ENCODE results near the gene FARS2. TPM values are rescaled to one million over a fixed set of nuclear protein-coding genes. Genes with fewer than 3 reads are reported as not detected.

FARS2 gene
- total RNA-seq, 1 donor from 2014 or later = 22.0 TPM

DNA sequence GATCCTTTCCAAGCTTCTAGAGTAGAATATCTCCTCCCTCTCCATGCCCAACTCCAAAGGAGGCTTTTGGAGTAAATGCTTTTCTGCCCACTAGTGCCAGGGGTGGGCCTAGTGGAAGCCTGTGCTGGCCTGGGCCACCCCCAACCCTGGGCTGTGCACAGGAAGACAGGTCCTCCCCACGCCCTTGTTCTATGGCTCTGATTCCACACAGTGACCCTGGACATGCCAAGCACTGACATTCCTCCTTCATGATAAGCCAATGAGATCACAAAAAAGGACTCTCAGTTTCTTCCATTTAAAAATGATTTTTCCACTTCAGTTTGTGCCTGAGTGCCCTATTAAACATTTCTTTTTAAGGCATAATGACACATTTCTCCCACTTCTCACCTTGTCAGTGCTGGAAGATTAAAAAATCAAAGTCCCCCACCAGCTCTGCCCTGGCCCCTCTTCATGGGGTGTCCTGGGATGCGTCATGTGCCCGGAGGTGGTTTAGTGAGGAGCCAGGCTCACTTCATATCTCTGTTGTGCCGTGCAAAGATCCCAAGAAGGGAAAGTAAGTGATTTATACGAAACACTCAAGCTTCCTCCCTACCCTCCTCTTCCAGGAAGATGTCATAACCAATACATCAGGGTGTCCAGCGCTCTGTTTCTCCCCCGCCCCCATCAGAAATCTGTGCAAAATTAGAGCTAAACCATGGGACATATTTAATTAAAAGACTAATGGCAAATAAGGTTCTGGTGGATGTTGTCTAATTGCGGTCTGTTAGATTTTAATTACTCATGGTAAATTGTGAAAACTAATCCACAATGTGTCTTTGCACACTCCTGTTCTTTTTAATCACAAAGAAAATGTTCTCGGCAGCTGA lies 490.4 kb downstream of the FARS2 start:
- peak in 1 of 2 donors; percentile 14 for DNase-seq (ENCODE audit: low read depth in 2 of 2)

DNA sequence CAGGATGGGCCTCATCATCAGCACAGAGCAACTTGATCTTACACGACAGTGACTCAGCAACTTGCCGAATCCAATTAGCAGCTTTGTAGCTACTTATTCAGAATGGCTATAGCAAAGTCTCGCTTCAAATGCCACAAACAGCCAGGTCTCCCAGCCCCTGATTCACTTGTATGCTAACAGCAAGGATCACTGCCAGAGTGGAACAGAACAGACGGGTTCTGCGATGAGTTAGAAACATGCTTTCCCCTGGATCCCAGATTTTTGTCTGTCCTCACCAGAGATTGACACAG lies 491.0 kb downstream of the FARS2 start:
- peak in 1 of 2 donors; percentile 82 for DNase-seq (ENCODE audit: low read depth in 2 of 2)

DNA sequence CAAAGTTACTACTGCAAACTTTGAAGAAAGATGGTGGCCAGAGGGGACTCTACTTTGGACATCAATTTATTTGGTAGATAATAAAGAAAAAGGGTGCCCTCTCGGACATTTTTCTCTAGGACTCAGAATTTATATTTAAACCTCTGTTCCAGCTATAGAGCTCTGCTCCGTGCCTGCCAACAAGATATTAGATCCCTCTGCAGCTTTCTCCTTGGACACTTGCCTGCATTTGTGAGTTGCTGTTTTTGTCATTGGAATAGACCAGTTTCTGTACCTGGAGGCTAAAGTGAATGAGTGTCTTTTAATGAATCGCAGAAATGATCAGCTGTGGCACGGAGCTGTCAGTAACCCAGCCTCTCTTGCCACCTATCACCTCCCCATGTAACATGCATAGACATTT lies 491.9 kb downstream of the FARS2 start:
- no peak for DNase-seq (ENCODE audit: low read depth in 2 of 2)

DNA sequence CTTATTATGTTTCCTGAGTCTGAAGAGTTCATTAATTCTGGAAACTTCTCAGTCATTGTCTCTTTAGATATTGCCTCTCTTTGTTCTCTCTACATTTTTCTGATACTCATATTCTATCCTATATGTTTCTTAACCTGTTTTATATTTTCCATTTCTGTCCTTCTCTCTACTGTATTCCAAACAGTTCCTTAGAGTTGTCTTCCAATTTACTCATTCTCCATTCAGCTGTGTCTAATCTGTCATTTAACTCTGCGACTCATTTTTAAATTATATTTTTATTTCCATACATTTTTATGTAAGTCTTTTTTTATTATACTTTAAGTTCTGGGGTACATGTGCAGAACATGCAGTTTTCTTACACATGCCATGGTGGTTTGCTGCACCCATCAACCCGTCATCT lies 493.6 kb downstream of the FARS2 start:
- no peak for DNase-seq (ENCODE audit: low read depth in 2 of 2)

DNA sequence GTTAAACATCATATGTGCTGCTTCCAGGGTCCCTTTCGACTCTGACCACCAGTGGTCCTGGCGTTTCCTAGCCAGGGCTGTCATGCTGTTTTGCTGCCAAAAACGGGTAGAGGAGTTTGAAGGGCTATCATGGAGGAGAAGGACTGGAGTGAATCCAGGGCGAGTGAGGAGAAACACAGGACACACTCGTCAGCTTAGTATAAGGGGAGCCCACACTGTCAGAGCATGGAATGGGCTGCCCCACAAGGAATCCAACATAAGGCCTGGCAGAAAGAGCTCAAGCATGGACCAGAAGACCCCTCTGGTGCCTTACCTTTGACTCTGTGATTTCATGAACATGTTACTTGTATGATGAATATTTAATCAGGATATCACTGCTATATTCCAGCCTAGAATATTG lies 498.3 kb downstream of the FARS2 start:
- no peak for DNase-seq (ENCODE audit: low read depth in 2 of 2)

DNA sequence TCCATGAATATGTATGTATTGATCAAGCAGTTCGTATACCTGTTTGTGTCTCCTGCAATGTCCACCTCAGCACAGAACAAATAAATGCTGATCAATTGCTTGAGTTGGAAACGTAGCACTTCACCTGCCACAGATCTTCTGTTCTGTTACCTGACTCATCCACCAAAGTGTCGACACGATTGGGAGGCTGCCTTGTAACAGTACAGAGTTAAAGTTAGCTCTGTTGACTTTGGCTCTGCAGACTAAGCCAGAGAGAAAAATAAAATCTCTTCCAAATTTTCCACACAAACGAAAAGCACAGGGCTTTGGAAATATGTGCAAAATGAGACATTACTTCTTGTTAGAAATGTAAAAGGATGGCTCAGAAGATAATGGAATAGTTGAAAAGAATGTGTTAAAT lies 500.1 kb downstream of the FARS2 start:
- DNase-seq (ENCODE audit: low read depth in 2 of 2) = peak in 1 of 2 donors; percentile 60

DNA sequence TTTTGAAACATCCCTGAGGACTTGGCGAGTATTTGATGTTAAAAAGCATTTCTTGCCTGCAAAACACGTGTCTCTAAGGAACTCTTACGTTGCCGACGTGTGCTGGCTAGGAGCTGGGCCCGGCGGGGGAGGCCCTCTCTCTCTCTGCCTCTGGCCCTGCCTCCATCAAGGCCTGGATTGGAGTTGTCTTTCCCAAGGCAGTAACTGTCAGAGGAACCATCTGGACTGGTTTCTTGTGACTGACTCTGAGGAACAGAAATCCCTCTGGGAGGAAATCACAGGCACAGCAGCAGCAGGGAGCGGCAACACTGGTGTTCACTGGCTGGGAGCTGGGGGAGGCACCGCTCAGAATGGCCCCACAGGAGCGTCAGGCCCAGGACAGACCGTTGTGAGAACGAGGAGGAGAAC lies 501.3 kb downstream of the FARS2 start:
- DNase-seq (ENCODE audit: low read depth in 2 of 2) = no peak

DNA sequence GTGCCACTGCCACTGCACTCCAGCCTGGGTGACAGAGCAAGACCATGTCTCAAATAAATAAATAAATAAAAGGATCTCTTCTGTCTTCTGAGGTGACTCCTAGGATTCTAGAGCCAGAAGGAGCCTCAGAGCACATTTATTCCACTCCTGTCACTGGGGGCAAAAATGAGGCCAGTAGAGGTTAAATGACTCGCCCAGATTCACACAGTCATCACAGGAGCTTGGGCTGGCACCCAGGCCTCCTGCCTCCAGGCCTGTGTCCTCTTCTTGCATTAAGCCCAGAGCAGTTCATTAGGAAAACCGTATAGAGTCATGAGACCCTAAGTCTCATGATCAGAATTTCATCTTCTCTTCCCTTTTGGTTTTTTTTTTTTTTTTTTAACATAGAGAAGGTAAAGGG lies 502.1 kb downstream of the FARS2 start:
- DNase-seq (ENCODE audit: low read depth in 2 of 2) = no peak

DNA sequence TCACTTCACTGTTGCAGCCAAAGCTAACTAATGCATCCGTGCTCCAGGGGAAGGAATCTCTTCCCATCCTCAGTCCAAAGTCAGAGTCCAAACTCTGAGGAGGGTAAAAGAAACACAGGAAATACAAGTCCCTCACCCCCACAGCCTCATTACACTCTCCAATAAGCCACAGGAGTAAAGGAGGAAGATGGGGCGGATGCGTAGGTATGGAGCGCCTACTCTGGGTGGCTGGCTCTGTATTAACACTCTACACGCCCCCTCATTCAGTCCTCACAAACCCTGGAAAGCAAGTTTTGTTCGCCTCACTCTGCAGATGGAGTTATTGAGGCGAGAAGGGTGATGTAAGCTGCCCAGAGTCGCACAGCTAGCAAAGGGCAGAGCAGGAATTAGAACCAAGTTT lies 502.6 kb downstream of the FARS2 start:
- no peak for DNase-seq (ENCODE audit: low read depth in 2 of 2)

DNA sequence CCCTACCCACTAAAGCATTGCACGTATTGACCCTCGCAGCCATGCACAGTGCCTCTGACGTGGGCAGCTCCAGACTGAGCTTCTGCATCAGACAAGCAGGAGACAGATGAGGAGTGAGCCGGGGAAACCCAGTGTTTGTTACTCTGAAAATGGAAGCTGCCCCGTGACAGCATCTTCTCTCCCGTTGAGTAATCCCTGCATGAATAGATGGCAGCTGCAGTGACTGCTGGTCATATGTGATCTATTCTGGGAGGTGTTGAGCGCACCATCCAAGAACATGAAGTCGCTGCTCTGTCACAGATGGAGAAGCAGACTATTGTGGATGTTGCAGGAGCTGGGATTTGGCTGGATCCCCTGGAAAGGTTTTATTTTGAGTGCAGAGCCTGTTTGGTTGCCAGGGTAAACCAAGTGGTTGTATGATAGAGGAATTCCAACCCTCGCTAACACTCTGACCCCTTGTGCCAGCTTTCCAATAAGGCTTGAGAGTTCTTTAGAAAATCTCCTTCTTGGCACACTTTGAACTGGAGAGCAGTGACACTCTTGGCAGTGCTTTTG lies 503.2 kb downstream of the FARS2 start:
- DNase-seq (ENCODE audit: low read depth in 2 of 2) = no peak

DNA sequence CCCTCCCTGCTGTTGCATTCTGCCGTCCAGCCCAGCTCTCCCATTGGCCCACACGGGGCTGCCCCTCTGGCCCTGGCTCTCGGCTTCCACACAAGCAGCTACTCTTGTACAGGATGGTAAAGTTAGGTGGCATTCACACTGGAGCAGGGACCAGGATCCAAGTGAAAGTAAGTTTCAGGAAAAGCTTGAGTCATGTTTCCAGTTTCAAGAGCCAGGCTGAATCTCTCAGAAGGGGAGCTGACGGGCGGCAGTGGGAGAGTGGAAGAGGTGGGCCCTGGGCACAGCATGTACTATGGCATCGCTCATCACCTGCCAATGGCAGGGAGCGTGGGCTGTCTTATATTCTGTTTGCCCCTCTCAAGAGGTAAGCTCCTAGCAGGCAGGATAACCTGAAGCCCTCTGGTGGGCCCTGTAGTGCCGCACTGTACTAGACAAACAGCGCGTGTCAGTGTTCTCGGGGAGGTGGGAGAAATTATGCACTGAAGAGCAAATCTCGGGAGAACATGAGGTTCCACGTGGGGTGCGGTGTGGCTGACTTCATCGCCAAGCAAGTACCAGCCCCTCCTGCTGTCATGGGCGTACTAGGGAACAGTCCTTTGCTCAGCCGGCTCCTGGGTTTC lies 503.9 kb downstream of the FARS2 start:
- peak in 1 of 2 donors; percentile 44 for DNase-seq (ENCODE audit: low read depth in 2 of 2)

DNA sequence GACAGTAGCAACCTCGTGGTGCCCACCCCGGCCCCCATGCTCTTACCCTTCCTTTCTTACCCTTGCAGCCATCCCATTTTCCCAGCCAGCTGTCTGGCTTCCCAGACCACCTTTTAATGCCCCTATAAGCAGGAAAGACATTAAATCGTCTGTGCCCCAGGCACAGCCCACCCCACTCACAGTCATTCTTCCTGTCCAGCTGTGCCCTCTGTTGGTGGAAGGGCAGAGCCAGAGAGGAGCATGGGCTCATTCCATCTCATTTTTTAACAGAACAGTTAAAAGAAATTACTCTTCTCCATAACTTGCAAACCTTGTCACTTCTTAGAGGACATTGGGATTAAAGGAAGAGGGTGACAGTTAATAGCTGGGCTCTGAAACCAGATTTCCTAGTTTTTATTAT lies 504.9 kb downstream of the FARS2 start:
- DNase-seq (ENCODE audit: low read depth in 2 of 2) = peak; percentile 19 to 29

DNA sequence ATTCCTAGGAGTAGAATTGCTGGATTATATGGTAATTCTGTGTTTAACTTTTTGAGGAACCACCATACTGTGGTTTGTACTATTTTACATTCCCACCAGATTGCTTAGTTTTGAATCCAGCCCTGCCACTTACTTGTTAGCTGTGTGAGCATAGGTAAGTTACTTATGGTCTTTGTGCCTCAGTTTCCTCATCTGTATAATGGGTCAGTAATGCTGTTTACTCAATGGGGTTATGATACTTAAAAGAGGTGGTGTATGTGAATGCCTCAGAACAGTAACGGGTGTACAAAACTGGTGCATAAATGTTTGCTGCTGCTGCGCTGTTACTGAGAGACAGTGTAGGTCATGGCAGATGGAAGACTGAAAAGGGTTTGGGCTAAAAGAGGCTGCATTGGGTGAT lies 506.2 kb downstream of the FARS2 start:
- no peak for DNase-seq (ENCODE audit: low read depth in 2 of 2)

DNA sequence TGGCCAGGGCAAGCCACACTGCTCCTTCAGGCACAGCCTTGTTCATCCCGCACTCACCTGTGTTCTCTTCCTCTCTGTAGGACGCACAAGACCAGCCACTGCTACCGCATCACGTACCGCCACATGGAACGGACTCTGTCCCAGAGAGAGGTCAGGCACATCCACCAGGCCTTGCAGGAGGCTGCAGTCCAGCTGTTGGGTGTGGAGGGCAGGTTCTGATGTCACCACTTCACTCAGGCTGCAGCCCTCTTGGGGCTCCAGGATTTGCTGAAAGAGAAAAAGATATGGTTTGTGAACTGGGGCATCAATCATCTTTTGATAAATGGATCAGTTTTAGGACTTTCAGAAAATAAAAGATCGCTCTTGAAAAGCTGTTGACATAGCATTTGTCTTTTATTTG lies 509.9 kb downstream of the FARS2 start:
- DNase-seq (ENCODE audit: low read depth in 2 of 2) = no peak

DNA sequence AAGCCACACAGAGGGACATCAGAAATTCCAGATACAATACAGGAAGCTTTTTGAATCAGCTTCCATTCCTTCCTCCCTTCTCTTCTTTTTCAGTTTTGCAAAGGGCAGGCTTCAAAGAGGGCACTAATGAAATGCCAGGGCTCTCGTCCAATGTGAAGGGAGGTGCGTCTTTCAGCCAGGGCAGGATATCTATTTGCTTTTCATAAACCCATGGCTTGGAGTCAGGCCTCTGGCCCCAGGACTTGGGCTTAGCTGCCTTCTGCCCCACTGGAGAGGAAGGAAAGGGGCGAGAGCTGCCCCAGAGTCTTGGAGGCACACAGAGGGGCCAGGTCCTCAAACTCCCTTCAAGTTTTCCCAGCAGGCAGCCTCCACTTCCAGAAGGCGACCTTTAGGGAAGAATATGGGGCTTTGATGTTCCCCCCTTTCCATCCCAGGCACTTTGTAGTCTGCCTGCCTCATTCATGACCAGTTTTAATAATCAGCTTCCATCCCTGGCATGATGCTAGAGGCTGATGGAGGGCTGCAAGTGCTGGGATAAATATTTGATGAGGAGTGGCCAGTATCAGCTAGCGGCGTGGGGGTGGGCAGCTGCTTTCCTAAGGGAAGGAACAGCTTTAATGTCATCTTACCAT lies 510.6 kb downstream of the FARS2 start:
- DNase-seq (ENCODE audit: low read depth in 2 of 2) = no peak

DNA sequence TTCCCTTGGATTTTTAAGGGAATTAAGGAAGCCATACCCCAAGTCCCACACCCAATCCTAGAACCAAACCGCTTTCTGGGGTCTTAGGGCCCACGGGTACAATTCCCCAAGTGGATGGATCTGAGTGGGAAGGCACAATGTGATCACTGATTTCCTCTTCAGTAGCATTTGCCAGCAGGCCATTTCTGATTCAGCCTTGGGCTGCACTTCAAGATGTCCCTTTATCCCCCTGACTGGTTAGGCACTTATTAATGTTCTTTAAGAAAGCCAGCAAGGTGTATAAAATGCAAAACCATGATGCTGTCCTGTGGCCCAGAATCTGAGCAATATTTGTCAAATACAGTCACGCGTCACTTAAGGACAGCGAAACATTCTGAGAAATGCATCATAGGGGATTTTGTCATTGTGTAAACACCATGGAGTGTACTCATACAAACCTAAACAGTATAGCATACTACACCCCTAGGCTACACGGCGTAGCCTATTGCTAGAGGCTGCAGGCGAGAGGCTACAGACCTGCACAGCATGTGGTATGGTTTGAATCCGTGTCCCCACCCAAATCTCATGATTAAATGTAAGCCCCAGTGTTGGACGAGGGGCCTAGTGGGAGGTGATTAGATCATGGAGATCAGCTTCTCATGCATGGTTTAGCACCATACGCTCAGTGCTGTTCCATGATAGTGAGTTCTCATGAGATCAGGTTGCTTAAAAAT lies 511.3 kb downstream of the FARS2 start:
- DNase-seq (ENCODE audit: low read depth in 2 of 2) = no peak

DNA sequence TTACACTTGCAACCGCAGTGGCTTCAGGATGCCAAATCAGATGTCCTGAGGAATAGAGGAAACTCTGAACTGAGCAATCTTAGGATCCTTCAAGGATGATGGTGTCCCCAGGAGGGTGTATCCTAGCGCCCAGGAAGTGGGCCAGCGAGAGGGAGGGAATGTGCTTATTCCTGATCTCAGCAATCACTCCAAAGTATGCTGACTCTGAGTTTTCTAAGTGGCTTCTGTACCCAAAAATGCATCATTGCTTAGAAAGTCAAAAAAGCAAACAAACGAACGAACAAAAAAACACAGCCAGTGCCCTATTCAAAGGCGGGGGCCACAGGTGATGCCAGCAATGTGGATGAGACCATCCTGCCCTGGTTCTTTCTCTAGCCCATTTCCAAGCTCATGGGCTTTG lies 514.8 kb downstream of the FARS2 start:
- DNase-seq (ENCODE audit: low read depth in 2 of 2) = no peak

DNA sequence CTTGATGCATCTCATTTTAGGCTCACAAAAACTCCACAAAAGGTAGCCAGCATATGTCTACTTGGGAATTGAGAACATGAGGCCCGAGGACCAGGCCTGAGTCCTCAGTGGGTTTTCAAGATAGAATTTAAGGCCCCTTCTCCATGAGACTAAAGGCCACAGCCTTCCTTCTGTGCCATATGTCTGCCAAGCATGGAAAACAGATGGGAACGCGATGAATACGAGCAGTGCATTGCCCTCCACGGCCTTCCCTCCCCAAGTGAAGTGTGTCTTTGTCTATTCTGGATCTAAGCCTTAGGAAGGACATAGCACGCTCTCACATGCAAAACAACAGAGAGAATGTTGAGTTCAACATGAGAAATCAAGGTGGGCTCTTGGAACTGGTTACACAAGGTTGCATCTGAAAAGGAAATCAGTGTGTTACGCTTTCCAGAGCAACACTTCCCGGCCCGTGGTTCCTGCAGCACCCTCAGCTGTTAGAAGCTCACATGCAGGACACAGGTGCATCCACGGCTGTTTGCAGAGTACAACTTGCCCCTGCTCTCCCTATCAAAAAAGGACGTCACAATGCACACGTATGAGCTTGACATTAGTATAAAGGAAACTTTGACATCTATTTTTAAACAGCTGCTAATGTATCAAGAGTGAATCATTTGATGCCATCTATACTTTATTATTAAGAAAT lies 515.5 kb downstream of the FARS2 start:
- DNase-seq (ENCODE audit: low read depth in 2 of 2) = no peak

DNA sequence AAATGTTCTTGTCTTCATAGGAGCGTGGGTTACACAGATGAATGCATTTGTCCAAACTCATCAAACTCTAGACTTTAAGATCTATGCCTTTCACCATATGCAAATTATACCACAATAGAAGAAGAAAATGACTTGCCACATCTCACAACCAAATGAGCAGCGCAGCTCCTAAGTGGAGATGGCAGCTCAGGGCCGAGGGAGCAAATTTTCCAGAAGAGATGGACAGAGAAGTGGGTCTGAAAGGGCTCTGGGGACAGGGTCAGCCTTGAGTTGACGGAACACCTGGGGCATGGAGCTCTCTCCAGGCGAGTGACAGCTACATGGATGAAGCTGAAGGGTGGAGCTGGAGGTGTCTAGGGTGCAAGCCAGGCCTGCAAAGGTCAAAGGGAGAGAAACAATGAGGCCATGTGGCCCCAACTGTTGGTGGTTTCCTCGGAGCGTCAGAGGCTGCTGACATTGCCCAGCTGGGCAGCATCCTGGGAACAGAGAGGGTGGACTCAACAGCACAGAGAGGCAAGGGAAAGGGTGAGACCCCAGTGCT lies 517.1 kb downstream of the FARS2 start:
- no peak for DNase-seq (ENCODE audit: low read depth in 2 of 2)

DNA sequence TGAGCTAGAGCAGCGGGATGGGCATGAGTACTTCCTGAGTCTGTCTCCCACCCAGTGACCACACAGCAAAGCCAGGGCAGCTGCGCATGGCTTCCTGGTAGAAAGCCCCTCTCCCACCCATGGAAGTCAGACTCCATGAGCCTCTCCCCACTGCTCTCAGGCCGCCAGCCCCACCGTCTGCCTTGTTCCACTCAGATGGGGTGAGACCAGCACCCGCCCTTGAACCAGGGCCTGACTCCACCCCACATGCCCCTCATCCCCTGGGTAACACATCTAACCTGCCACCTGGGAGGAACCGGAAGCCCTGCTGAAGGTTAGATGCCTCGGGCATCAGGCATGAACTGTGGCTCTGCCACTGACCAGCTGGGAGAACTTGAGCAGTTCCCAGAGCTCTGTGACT lies 517.6 kb downstream of the FARS2 start:
- no peak for DNase-seq (ENCODE audit: low read depth in 2 of 2)

DNA sequence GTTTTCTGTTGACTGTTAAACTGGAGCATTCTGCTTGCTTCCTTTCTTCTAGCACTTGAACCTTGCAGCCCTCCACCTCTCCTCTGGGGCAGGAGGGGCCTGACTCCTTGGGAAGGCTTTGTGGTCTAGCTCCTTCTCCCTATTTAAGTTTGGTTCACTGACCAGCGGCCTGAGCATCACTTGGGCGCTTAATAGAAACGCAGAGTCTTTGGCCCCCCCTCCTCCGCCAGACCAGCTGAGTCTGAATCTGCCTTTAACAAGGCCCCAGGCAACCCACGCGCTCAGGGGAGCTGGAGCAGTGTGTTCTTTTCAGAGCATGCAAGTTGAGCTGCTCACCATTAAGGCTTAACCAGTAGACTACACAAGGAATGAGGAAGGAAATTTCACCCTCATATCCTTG lies 519.7 kb downstream of the FARS2 start:
- DNase-seq (ENCODE audit: low read depth in 2 of 2) = no peak
